Panc1 (cell line): ENCODE data around the gene ZNF23. TPM values are rescaled to one million over a fixed set of nuclear protein-coding genes. Genes with fewer than 3 reads are reported as not detected.

Experiments
- ATAC-seq: fragments of 200-7000 bp; cut with Tn5 transposase; 2 replicates; pipeline ENCODE4 v1.9.1; 2020; ENCODE audit warnings: mild to moderate bottlenecking, moderate library complexity
- BruUV-seq: library from RNA; stranded (reverse); fragments of 400-500 nt; replicated peaks from 2 replicates; lab custom pipeline; 2021; lab: Mats Ljungman, UMichigan
- CTCF ChIA-PET: fragments of 300-600 bp; sonication (Branson Sonifier 250); formaldehyde crosslinking; loops from one replicate; lab custom pipeline; 2022; ENCODE audit warnings: antibody characterized with exemption; lab: Charles Lee
- POLR2A ChIA-PET: fragments of 300-600 bp; sonication (Branson Sonifier 250); formaldehyde crosslinking; loops from one replicate; lab custom pipeline; 2022; ENCODE audit warnings: antibody characterized with exemption; lab: Charles Lee
- DNase-seq: peaks from one replicate; pipeline ENCODE4 v3.0.0-alpha.2; 2010; ENCODE audit warnings: low read depth, low spot score
- H3K27ac ChIP-seq: 2 replicates; pipeline ENCODE4 v1.5.1; 2011; ENCODE audit warnings: mild to moderate bottlenecking, low read length, inconsistent platforms
- H3K27me3 ChIP-seq: fragments of 200-500 bp; sonication (Bioruptor generic); 2 replicates; pipeline ENCODE4 v1.6.0; 2014; ENCODE audit warnings: low read length, inconsistent platforms; ENCODE audit not compliant: control insufficient read depth, insufficient read depth
- H3K36me3 ChIP-seq: fragments of 200-500 bp; sonication (Bioruptor generic); 2 replicates; pipeline ENCODE4 v1.5.1; 2014; ENCODE audit warnings: inconsistent platforms, mild to moderate bottlenecking, low read length, moderate library complexity; ENCODE audit not compliant: control insufficient read depth, insufficient read depth
- H3K4me1 ChIP-seq: 2 replicates; pipeline ENCODE4 v1.5.1; 2011; ENCODE audit warnings: inconsistent platforms, mild to moderate bottlenecking, low read length, moderate library complexity; ENCODE audit not compliant: control insufficient read depth, insufficient read depth
- H3K4me3 ChIP-seq, 2 experiments: 2 replicates each; pipeline ENCODE4 v1.5.1; 2011 to 2012; ENCODE audit warnings: low read depth in 2 of 2, low read length in 2 of 2, mild to moderate bottlenecking in 2 of 2, inconsistent platforms in 1 of 2, moderate library complexity in 1 of 2
- H3K9me3 ChIP-seq: fragments of 200-500 bp; sonication (Bioruptor generic); 2 replicates; pipeline ENCODE4 v1.5.1; 2014; ENCODE audit warnings: low read depth, mild to moderate bottlenecking, inconsistent platforms, low read length, moderate library complexity; ENCODE audit not compliant: control insufficient read depth, insufficient read depth
- POLR2AphosphoS5 ChIP-seq: IDR thresholded peaks from 2 replicates; pipeline ENCODE4 v1.6.1; 2012; ENCODE audit warnings: mild to moderate bottlenecking, low read depth, low read length, moderate library complexity
- SIN3A ChIP-seq: IDR thresholded peaks from 2 replicates; pipeline ENCODE4 v1.6.1; 2012; ENCODE audit warnings: low read depth, mild to moderate bottlenecking, low read length, moderate library complexity, borderline replicate concordance; ENCODE audit not compliant: insufficient read depth
- TCF7L2 ChIP-seq: IDR thresholded peaks from 2 replicates; pipeline ENCODE4 v1.6.1; 2011; ENCODE audit warnings: mild to moderate bottlenecking, low read depth, low read length, inconsistent platforms
- in situ Hi-C: cut with HindIII; loops from 2 replicates; pipeline ENCODE4 v1.10.0; 2016; ENCODE audit warnings: low sequenced_read_pairs, low pct_unique_long_range_greater_than_20kb
- intact Hi-C: fragments of 100-400 bp; cut with micrococcal nuclease; formaldehyde crosslinking; loops from one replicate; pipeline ENCODE4 v1.10.0; 2022; ENCODE audit not compliant: unreplicated experiment
- total RNA-seq: library from RNA; stranded (reverse); gene quantifications from one replicate; pipeline ENCODE4 v1.2.1, GENCODE V29; 2021; ENCODE audit not compliant: unreplicated experiment
- TF ChIP-seq, protein P1 (sequence below), 2 experiments: IDR thresholded peaks; 2 replicates each; pipeline ENCODE4 v1.6.1; 2011 to 2012; ENCODE audit warnings: low read depth in 2 of 2, control low read depth in 1 of 2, low read length in 1 of 2, mild to moderate bottlenecking in 1 of 2, moderate library complexity in 1 of 2; ENCODE audit not compliant: insufficient read depth in 1 of 2
- TF ChIP-seq, protein P2 (sequence below): fragments of 450-650 bp; IDR thresholded peaks from 2 replicates; pipeline ENCODE4 v1.5.1; 2017; ENCODE audit warnings: mild to moderate bottlenecking

ZNF23 gene
- total RNA-seq, 1 experiment from 2014 or later = 5.2 TPM

DNA sequence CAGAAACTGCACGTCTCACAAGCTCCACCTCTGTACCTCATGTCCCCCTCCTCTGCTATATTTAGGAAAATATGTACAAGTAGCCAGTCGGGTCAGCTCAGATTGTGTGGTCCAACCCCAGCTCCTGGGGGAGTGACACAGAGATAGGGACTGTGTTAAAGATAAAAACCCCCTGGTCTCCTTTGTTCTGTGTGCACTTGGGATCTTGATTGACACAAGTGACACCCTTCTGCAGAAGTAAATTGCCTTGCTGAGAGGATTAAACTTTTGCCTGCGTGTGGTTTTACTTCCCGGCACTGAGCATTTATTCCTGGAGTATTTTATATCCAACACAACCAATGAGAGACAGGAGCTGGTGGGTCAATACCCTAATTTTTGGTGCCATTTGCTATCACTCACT, 57.7 kb downstream of the ZNF23 start:
- ATAC-seq (no peak), DNase-seq (no peak)
- intact Hi-C loops (no loop called here), in situ Hi-C loops (no loop called here)
- ChIA-PET POLR2A (no interaction called here), CTCF (no interaction called here)
- BruUV-seq = no TSS peak
- no peaks in the 10 kb centered on the region for H3K4me1 ChIP-seq
- no peak overlapping the region for H3K4me3 ChIP-seq
- no peak overlapping the region for H3K27ac ChIP-seq
- H3K27me3 ChIP-seq = peaks cover 6% of the 10 kb centered on the region; the same call in 1 of the 2 replicates
- no peaks in the 10 kb centered on the region for H3K36me3 ChIP-seq
- H3K9me3 ChIP-seq = no peaks in the 10 kb centered on the region
- TF ChIP-seq POLR2AphosphoS5 (no peak), SIN3A (no peak), TCF7L2 (no peak)
- TF ChIP-seq, protein P1, sequence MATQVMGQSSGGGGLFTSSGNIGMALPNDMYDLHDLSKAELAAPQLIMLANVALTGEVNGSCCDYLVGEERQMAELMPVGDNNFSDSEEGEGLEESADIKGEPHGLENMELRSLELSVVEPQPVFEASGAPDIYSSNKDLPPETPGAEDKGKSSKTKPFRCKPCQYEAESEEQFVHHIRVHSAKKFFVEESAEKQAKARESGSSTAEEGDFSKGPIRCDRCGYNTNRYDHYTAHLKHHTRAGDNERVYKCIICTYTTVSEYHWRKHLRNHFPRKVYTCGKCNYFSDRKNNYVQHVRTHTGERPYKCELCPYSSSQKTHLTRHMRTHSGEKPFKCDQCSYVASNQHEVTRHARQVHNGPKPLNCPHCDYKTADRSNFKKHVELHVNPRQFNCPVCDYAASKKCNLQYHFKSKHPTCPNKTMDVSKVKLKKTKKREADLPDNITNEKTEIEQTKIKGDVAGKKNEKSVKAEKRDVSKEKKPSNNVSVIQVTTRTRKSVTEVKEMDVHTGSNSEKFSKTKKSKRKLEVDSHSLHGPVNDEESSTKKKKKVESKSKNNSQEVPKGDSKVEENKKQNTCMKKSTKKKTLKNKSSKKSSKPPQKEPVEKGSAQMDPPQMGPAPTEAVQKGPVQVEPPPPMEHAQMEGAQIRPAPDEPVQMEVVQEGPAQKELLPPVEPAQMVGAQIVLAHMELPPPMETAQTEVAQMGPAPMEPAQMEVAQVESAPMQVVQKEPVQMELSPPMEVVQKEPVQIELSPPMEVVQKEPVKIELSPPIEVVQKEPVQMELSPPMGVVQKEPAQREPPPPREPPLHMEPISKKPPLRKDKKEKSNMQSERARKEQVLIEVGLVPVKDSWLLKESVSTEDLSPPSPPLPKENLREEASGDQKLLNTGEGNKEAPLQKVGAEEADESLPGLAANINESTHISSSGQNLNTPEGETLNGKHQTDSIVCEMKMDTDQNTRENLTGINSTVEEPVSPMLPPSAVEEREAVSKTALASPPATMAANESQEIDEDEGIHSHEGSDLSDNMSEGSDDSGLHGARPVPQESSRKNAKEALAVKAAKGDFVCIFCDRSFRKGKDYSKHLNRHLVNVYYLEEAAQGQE (IDR thresholded peaks at IDR 0.05; ENCODE audit: insufficient read depth in 1 of 2, low read depth in 2 of 2, low read length in 1 of 2) = no peak
- TF ChIP-seq, protein P2, sequence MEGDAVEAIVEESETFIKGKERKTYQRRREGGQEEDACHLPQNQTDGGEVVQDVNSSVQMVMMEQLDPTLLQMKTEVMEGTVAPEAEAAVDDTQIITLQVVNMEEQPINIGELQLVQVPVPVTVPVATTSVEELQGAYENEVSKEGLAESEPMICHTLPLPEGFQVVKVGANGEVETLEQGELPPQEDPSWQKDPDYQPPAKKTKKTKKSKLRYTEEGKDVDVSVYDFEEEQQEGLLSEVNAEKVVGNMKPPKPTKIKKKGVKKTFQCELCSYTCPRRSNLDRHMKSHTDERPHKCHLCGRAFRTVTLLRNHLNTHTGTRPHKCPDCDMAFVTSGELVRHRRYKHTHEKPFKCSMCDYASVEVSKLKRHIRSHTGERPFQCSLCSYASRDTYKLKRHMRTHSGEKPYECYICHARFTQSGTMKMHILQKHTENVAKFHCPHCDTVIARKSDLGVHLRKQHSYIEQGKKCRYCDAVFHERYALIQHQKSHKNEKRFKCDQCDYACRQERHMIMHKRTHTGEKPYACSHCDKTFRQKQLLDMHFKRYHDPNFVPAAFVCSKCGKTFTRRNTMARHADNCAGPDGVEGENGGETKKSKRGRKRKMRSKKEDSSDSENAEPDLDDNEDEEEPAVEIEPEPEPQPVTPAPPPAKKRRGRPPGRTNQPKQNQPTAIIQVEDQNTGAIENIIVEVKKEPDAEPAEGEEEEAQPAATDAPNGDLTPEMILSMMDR = no peak

DNA sequence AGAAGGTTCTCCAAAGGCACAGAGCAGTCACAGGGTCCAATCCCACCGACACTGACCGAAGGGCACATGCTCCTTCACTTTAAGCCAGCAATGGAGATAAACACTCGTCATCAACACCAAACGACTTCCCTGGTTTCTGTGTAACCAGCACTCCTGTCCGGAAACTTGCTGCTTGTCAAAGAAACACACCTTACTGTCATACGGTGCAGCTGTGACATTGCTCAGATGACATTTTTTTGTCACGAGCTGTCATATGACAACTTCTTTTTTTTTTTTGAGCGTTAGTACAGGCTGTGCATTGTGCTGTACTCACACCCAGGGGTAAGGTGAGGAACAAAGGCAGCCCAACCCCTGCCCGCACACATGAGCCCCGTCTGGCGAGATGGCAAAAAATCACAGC, 59.4 kb downstream of the ZNF23 start:
- H3K4me1 ChIP-seq = no peaks in the 10 kb centered on the region
- no peaks in the 10 kb centered on the region for H3K9me3 ChIP-seq
- no TSS peak for BruUV-seq
- H3K27me3 ChIP-seq = peaks cover 6% of the 10 kb centered on the region; the same call in 1 of the 2 replicates
- in situ Hi-C loops = no loop called here
- no peaks in the 10 kb centered on the region for H3K36me3 ChIP-seq
- no peak for TF ChIP-seq POLR2AphosphoS5
- TF ChIP-seq TCF7L2 = no peak
- TF ChIP-seq SIN3A = no peak
- TF ChIP-seq, protein P1 (IDR thresholded peaks at IDR 0.05; ENCODE audit: insufficient read depth in 1 of 2, low read depth in 2 of 2, low read length in 1 of 2) = no peak
- intact Hi-C loops = no loop called here
- no peak overlapping the region for H3K4me3 ChIP-seq
- DNase-seq = no peak
- CTCF ChIA-PET = no interaction called here
- H3K27ac ChIP-seq = no peak overlapping the region
- POLR2A ChIA-PET = no interaction called here
- ATAC-seq = no peak
